Measurements from ENCODE around the gene GSTA4.

GSTA4 gene

DNA sequence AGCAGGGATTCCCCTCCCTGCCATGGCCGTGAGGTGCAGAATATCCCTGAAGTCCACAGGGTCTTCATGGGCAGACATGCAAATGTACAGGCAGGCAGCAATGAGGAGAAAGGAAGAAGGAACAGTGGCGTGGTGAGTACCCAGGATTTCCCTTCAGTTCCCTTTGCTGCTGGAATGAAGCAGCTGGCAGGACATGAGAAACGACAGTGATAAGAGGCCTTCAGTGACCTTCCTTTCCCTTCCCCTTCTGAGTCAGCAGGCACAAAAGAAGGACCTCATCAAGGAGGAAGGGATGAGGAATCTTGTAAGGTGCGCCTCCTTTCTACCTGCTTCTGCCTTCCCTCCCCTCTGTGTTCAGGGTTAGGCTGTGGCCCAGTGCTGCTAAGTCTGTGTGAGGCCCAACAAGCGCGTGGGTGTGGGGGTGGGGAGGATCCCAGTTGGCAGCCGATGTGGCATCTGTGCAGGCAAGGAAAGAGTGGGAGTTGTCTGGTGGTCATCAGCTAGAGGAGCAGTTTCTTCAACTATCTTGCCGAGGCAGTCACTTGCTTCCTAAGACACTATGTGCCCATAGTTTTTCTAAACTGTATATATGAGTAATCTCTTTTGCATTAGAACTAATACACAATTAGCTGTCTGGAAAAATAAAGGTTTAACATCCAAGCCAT, 40.6 kb upstream of the GSTA4 start:
- H3K27me3 ChIP-seq = peaks cover 0 to 18% (median 0%) of the 10 kb centered on the region in 11 experiments; a peak in 1 of 22 replicates
- no peak overlapping the region for H3K27ac ChIP-seq
- H3K4me1 ChIP-seq = peaks cover 0 to 15% (median 0%) of the 10 kb centered on the region in 10 experiments; a peak in 3 of 20 replicates
- no peak for TF ChIP-seq Cebpa-rat (IDR thresholded peaks at IDR 0.05)
- H3K4me3 ChIP-seq = no peak overlapping the region
- 0 out of 22 replicates have a peak overlapping the region, but pooled peaks of 1 of the 11 experiments have one; percentile 6 for H3K4me2 ChIP-seq
- peaks cover 54 to 100% (median 94%) of the 10 kb centered on the region in 11 experiments for H3K36me3 ChIP-seq
- no peaks in the 10 kb centered on the region; a peak in 1 of 22 replicates for H3K9me3 ChIP-seq (replicated peaks in 1 of 11)
- H4K20me1 ChIP-seq = peaks cover 0 to 15% (median 0%) of the 10 kb centered on the region in 11 experiments; a peak in 3 of 22 replicates
- no peak overlapping the region for H3K9ac ChIP-seq

DNA sequence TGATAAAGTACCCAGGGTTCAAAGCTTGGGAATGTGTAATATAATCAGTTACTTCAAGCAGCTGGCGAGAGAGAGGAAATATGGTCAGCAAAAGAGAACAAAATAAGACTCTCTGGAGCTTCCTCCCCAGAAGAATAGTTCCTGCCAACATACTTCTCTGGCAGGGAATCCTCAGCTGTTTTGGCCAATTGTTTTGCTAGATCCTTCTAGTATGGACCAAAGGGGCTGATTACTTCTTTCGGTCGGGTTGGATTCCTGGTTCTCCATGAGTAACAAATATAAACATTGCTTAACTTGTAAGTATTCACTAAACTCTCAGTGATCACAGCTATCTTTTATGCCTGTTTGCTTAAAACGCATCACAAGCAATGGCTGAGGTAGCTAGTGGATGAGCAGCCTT, 38.7 kb upstream of the GSTA4 start:
- peaks cover 40 to 100% (median 94%) of the 10 kb centered on the region in 11 experiments for H3K36me3 ChIP-seq
- H3K27me3 ChIP-seq = 0 out of 22 replicates have a peak, but pooled peaks cover 0 to 2% (median 0%) of the 10 kb centered on the region in 11 experiments
- peaks cover 0 to 7% (median 0%) of the 10 kb centered on the region in 11 experiments; a peak in 2 of 22 replicates for H4K20me1 ChIP-seq
- H3K27ac ChIP-seq = no peak overlapping the region
- H3K4me2 ChIP-seq = peak overlapping the region in 1 of 11 experiments; percentile 33; a peak in 1 of 22 replicates
- no peak overlapping the region for H3K9ac ChIP-seq
- no peaks in the 10 kb centered on the region for H3K9me3 ChIP-seq (replicated peaks in 1 of 11)
- no peak overlapping the region for H3K4me3 ChIP-seq
- H3K4me1 ChIP-seq = peaks cover 0 to 15% (median 0%) of the 10 kb centered on the region in 10 experiments; a peak in 3 of 20 replicates
- TF ChIP-seq Cebpa-rat (IDR thresholded peaks at IDR 0.05) = no peak

DNA sequence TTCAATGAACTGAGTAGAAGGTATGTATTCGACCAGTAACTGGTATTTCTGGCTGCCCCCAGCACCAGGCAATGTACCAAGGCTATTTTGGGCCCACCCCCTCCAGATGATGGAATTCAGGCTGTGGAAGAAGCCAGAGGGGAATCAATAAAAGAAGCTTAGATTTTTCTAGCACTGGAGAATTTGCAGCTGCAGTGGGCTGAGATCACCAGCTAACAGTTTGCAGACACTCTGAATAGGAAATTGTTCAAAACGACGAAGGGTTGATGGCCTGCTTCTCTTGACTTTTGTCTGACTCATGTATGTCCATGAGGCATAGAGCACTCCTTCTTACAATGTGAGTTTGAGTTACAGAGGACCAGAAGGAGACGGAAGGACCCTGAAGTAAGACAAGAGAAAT, 37.8 kb upstream of the GSTA4 start:
- peaks cover 0 to 15% (median 0%) of the 10 kb centered on the region in 10 experiments; a peak in 3 of 20 replicates for H3K4me1 ChIP-seq
- no peak for TF ChIP-seq Cebpa-rat (IDR thresholded peaks at IDR 0.05)
- no peak overlapping the region for H3K27ac ChIP-seq
- no peak overlapping the region for H3K4me2 ChIP-seq
- no peaks in the 10 kb centered on the region for H3K27me3 ChIP-seq
- H3K9ac ChIP-seq = no peak overlapping the region
- H3K4me3 ChIP-seq = no peak overlapping the region
- H3K36me3 ChIP-seq = peaks cover 34 to 100% (median 94%) of the 10 kb centered on the region in 11 experiments; a peak in 21 of 22 replicates
- H4K20me1 ChIP-seq = peaks cover 0 to 6% (median 0%) of the 10 kb centered on the region in 11 experiments; a peak in 2 of 22 replicates
- H3K9me3 ChIP-seq (replicated peaks in 1 of 11) = no peaks in the 10 kb centered on the region

DNA sequence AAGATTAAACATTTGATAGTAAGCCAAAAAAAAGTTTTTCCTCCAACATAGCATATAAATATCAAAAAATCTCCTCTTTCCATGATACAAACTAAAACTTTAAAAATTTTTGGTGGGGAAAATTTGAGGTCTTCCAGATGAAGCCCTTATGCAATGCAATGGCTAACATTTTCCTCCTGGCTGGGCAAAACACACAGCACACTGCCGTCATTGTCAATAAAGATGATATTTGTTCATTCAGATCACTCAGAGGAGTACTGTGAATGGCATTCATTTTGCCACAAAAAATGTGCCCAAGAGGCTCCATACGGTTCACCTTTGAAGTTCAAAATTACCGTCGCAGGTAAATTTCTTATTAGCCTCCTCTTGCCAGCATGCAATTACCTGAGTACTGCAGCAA, 36.2 kb upstream of the GSTA4 start:
- peaks cover 0 to 15% (median 0%) of the 10 kb centered on the region in 10 experiments; a peak in 3 of 20 replicates for H3K4me1 ChIP-seq
- no peak for TF ChIP-seq Cebpa-rat (IDR thresholded peaks at IDR 0.05)
- H3K27ac ChIP-seq = no peak overlapping the region
- H3K4me3 ChIP-seq = no peak overlapping the region
- no peak overlapping the region for H3K4me2 ChIP-seq
- H3K9ac ChIP-seq = no peak overlapping the region
- no peaks in the 10 kb centered on the region for H3K27me3 ChIP-seq
- H3K9me3 ChIP-seq (replicated peaks in 1 of 11) = no peaks in the 10 kb centered on the region
- peaks cover 0 to 6% (median 0%) of the 10 kb centered on the region in 11 experiments; a peak in 2 of 22 replicates for H4K20me1 ChIP-seq
- H3K36me3 ChIP-seq = peaks cover 40 to 100% (median 95%) of the 10 kb centered on the region in 11 experiments; a peak in 21 of 22 replicates

DNA sequence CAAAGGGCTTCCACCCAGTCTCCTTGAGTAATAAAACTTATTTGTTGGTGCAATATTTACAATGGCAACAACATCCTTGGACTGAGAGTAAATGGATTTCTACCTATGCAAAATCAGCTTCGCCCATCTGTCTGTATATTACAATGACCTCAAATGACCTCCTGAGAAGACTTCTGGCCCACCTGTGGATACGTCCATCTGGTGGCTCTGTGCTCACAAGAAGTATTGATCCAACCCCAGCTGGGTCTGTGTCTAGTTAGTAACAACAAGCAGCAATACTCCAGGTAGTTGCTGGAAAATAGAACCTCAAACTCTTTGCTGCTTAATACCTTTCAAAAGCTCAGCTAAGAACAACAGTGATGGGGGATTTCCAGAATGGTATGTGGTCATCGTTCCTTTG, 34.7 kb upstream of the GSTA4 start:
- peaks cover 41 to 100% (median 93%) of the 10 kb centered on the region in 11 experiments; a peak in 21 of 22 replicates for H3K36me3 ChIP-seq
- H3K27ac ChIP-seq = no peak overlapping the region
- no peak for TF ChIP-seq Cebpa-rat (IDR thresholded peaks at IDR 0.05)
- H3K4me2 ChIP-seq = no peak overlapping the region
- H3K27me3 ChIP-seq = no peaks in the 10 kb centered on the region
- no peak overlapping the region for H3K4me3 ChIP-seq
- no peak overlapping the region for H3K9ac ChIP-seq
- peaks cover 0 to 2% (median 0%) of the 10 kb centered on the region in 11 experiments; a peak in 2 of 22 replicates for H4K20me1 ChIP-seq
- H3K9me3 ChIP-seq (replicated peaks in 1 of 11) = no peaks in the 10 kb centered on the region
- H3K4me1 ChIP-seq = peaks cover 0 to 10% (median 0%) of the 10 kb centered on the region in 10 experiments; a peak in 3 of 20 replicates

DNA sequence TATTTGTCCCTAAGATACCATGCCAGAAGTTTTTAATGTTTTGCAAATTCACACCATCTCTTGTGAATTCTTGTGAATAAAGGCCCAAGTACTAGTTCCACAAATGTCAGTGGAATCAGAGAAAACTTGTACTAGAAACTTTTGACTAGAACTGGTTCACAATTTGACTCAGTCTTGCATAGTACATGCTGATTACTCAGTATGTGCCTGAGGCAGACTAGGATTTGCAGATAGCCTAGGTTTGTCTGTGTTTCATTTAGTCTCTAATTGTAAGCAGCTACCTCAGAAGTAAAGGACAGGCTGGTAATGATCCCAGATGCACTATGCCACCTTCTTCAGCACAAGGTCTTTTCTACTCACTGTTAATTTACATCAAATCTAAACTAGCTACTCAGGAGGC, 34.2 kb upstream of the GSTA4 start:
- peaks cover 0 to 10% (median 0%) of the 10 kb centered on the region in 10 experiments; a peak in 3 of 20 replicates for H3K4me1 ChIP-seq
- no peaks in the 10 kb centered on the region for H3K9me3 ChIP-seq (replicated peaks in 1 of 11)
- no peak overlapping the region for H3K4me3 ChIP-seq
- TF ChIP-seq Cebpa-rat (IDR thresholded peaks at IDR 0.05) = no peak
- no peaks in the 10 kb centered on the region for H3K27me3 ChIP-seq
- no peak overlapping the region for H3K9ac ChIP-seq
- H3K36me3 ChIP-seq = peaks cover 36 to 100% (median 93%) of the 10 kb centered on the region in 11 experiments; a peak in 21 of 22 replicates
- no peak overlapping the region for H3K4me2 ChIP-seq
- H4K20me1 ChIP-seq = no peaks in the 10 kb centered on the region; a peak in 1 of 22 replicates
- no peak overlapping the region for H3K27ac ChIP-seq

DNA sequence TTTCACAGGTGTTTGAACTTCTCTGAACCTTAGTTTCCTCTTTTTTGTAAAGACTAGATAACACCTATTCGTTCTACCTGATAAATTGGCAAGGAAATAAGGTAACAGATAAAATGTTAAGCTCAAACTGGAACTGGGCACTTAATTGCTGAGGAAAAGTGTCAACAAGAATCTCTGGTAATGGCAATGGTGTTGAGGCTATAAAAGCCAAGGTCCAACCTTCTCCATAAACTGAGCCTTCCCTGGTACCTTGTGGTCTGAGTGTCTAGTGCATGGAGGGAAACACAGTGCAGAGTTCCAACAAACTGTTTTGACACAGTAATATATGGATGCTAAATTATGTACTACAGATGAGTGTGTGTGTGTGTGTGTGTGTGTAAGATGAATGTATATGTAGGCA, 33.4 kb upstream of the GSTA4 start:
- peaks cover 0 to 4% (median 0%) of the 10 kb centered on the region in 10 experiments; a peak in 2 of 20 replicates for H3K4me1 ChIP-seq
- no peaks in the 10 kb centered on the region; a peak in 1 of 22 replicates for H4K20me1 ChIP-seq
- TF ChIP-seq Cebpa-rat (IDR thresholded peaks at IDR 0.05) = no peak
- no peak overlapping the region for H3K4me2 ChIP-seq
- H3K9me3 ChIP-seq (replicated peaks in 1 of 11) = no peaks in the 10 kb centered on the region
- H3K9ac ChIP-seq = no peak overlapping the region
- H3K4me3 ChIP-seq = no peak overlapping the region
- peaks cover 32 to 100% (median 91%) of the 10 kb centered on the region in 11 experiments; a peak in 21 of 22 replicates for H3K36me3 ChIP-seq
- H3K27me3 ChIP-seq = no peaks in the 10 kb centered on the region
- no peak overlapping the region for H3K27ac ChIP-seq

DNA sequence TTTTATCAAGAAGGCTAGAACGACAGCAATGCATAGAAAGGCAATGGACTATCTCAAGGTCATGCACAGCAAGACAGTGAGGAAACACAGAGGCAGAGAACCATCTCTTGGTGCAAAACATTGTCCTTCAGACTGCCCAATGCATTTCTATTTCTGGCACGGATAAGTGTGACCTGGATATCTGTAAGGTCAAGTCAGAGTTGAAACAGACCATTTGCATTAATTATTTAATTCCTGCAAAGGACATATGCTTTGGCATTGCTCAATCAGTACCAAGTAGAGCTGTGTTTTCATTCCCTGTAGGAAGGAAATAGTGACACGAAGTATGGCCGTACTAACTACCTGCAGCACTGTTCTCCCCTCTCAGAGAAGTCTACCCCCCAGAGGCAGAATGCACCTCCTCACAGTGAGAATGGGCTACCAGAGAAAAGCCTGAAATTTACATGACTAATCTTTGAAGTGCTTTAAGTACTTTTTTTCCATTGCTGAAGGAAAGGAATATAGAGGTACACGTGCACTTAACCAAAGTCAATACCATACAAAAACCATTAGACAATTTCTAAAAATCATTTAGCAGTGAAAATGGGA, 32.1 kb upstream of the GSTA4 start:
- Histone ChIP-seq H3K9me3 (replicated peaks in 1 of 11) (no peaks in the 10 kb centered on the region), H3K27me3 (no peaks in the 10 kb centered on the region), H4K20me1 (no peaks in the 10 kb centered on the region; a peak in 1 of 22 replicates), H3K4me2 (no peak overlapping the region), H3K4me3 (no peak overlapping the region), H3K27ac (no peak overlapping the region), H3K4me1 (no peaks in the 10 kb centered on the region), H3K9ac (no peak overlapping the region), H3K36me3 (peaks cover 26 to 100% (median 78%) of the 10 kb centered on the region in 11 experiments; a peak in 21 of 22 replicates)
- no peak for TF ChIP-seq Cebpa-rat (IDR thresholded peaks at IDR 0.05)

DNA sequence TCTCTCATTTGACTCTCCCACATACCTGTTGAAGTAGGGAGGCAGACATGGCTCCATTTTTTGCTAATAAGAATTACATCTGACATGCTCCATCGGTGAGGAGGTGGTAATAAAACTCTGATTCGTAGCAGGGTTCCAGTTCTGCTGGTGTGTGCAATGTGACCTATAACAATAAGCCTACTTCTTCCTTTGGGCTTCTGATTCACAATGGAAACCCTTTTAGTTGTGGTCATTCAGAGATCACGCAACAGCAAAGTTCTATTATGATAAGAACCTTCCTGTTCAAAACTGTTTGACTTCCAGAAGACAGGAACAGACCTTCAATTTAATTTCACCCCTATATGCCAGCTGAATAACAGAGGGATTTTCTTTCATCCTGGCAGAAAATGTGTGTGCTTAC, 31.4 kb upstream of the GSTA4 start:
- Histone ChIP-seq H3K27me3 (no peaks in the 10 kb centered on the region), H3K4me3 (no peak overlapping the region), H3K4me2 (no peak overlapping the region), H3K27ac (no peak overlapping the region), H3K36me3 (peaks cover 24 to 95% (median 71%) of the 10 kb centered on the region in 11 experiments; a peak in 21 of 22 replicates), H3K9me3 (replicated peaks in 1 of 11) (no peaks in the 10 kb centered on the region), H3K9ac (no peak overlapping the region), H3K4me1 (no peaks in the 10 kb centered on the region), H4K20me1 (no peaks in the 10 kb centered on the region; a peak in 1 of 22 replicates)
- TF ChIP-seq Cebpa-rat (IDR thresholded peaks at IDR 0.05) = no peak
